ES-I3 (cell line): ENCODE data around the gene VAV3.

Source experiments
- H3K36me3 ChIP-seq: 2 replicates; pipeline ENCODE4 v1.6.1; 2013; ENCODE audit warnings: mild to moderate bottlenecking, low read length, control low read depth, moderate library complexity; ENCODE audit not compliant: insufficient read depth
- H3K4me1 ChIP-seq: 2 replicates; pipeline ENCODE4 v1.6.1; 2013; ENCODE audit warnings: mild to moderate bottlenecking, control low read depth, low read length; ENCODE audit not compliant: insufficient read depth
- H3K9ac ChIP-seq: 2 replicates; pipeline ENCODE4 v1.6.1; 2013; ENCODE audit warnings: low read depth, mild to moderate bottlenecking, low read length, moderate library complexity
- H3K9me3 ChIP-seq: 2 replicates; pipeline ENCODE4 v1.6.1; 2013; ENCODE audit warnings: mild to moderate bottlenecking, low read length, moderate library complexity; ENCODE audit not compliant: control insufficient read depth, insufficient read depth

Gene VAV3

GRCh38 chr1:107990606-107991005 is 25.6 kb upstream of the VAV3 start:
- Histone ChIP-seq H3K9me3 (no peaks in the 10 kb centered on the region; the same call in 1 of the 2 replicates), H3K36me3 (no peaks in the 10 kb centered on the region), H3K4me1 (no peaks in the 10 kb centered on the region), H3K9ac (no peak overlapping the region)

GRCh38 chr1:107981277-107981676 is 16.3 kb upstream of the VAV3 start:
- Histone ChIP-seq H3K9ac (no peak overlapping the region), H3K9me3 (no peaks in the 10 kb centered on the region), H3K36me3 (no peaks in the 10 kb centered on the region), H3K4me1 (no peaks in the 10 kb centered on the region)

- Histone ChIP-seq H3K4me1 (no peaks in the 10 kb centered on the region), H3K36me3 (no peaks in the 10 kb centered on the region), H3K9ac (no peak overlapping the region), H3K9me3 (no peaks in the 10 kb centered on the region)
Measured at GRCh38 chr1:107979926-107980325, 14.9 kb upstream of the VAV3 start.

- Histone ChIP-seq H3K36me3 (no peaks in the 10 kb centered on the region), H3K9me3 (no peaks in the 10 kb centered on the region), H3K9ac (no peak overlapping the region), H3K4me1 (no peaks in the 10 kb centered on the region)
Measured at GRCh38 chr1:107979088-107979487, 14.1 kb upstream of the VAV3 start.

GRCh38 chr1:107976836-107977235 is 11.9 kb upstream of the VAV3 start:
- no peaks in the 10 kb centered on the region for H3K4me1 ChIP-seq
- H3K36me3 ChIP-seq = no peaks in the 10 kb centered on the region
- H3K9me3 ChIP-seq = no peaks in the 10 kb centered on the region
- H3K9ac ChIP-seq = no peak overlapping the region

GRCh38 chr1:107976431-107976830 is 11.5 kb upstream of the VAV3 start:
- no peaks in the 10 kb centered on the region for H3K36me3 ChIP-seq

GRCh38 chr1:107975851-107976250 is 10.9 kb upstream of the VAV3 start:
- no peaks in the 10 kb centered on the region for H3K36me3 ChIP-seq
- no peaks in the 10 kb centered on the region for H3K4me1 ChIP-seq

More at GRCh38 chr1:107976431-107976830, 11.5 kb upstream of the VAV3 start:
- Histone ChIP-seq H3K9ac (no peak overlapping the region), H3K4me1 (no peaks in the 10 kb centered on the region), H3K9me3 (no peaks in the 10 kb centered on the region)

GRCh38 chr1:107974090-107974489 is 9.1 kb upstream of the VAV3 start:
- Histone ChIP-seq H3K9ac (no peak overlapping the region), H3K36me3 (no peaks in the 10 kb centered on the region), H3K9me3 (no peaks in the 10 kb centered on the region), H3K4me1 (no peaks in the 10 kb centered on the region)

More at GRCh38 chr1:107975851-107976250, 10.9 kb upstream of the VAV3 start:
- H3K9me3 ChIP-seq = no peaks in the 10 kb centered on the region
- no peak overlapping the region for H3K9ac ChIP-seq

GRCh38 chr1:107972391-107973180 is 7.6 kb upstream of the VAV3 start:
- no peak overlapping the region for H3K9ac ChIP-seq
- no peaks in the 10 kb centered on the region for H3K36me3 ChIP-seq
- H3K9me3 ChIP-seq = no peaks in the 10 kb centered on the region
- 0 out of 2 replicates have a peak, but pooled peaks cover under 1% of the 10 kb centered on the region for H3K4me1 ChIP-seq

- Histone ChIP-seq H3K4me1 (peaks cover 12% of the 10 kb centered on the region; the same call in 1 of the 2 replicates), H3K9ac (no peak overlapping the region), H3K9me3 (no peaks in the 10 kb centered on the region), H3K36me3 (no peaks in the 10 kb centered on the region)
Measured at GRCh38 chr1:107966550-107966949, 1.6 kb upstream of the VAV3 start.

- H3K4me1 ChIP-seq = peaks cover 12% of the 10 kb centered on the region; the same call in 1 of the 2 replicates
- H3K36me3 ChIP-seq = no peaks in the 10 kb centered on the region
- no peaks in the 10 kb centered on the region for H3K9me3 ChIP-seq
- H3K9ac ChIP-seq = peak overlapping the region; percentile 70
Measured at GRCh38 chr1:107964336-107965109, 457 bp downstream of the VAV3 start.

- no peaks in the 10 kb centered on the region for H3K9me3 ChIP-seq
- H3K4me1 ChIP-seq = peaks cover 12% of the 10 kb centered on the region; the same call in 1 of the 2 replicates
- H3K36me3 ChIP-seq = no peaks in the 10 kb centered on the region
- peak overlapping the region; percentile 70; the same call in 1 of the 2 replicates for H3K9ac ChIP-seq
Measured at GRCh38 chr1:107963601-107964335, 1.2 kb downstream of the VAV3 start.

GRCh38 chr1:107963008-107963407 is 2.0 kb downstream of the VAV3 start:
- H3K36me3 ChIP-seq = no peaks in the 10 kb centered on the region
- H3K9ac ChIP-seq = peak overlapping the region; percentile 70; the same call in 1 of the 2 replicates
- H3K4me1 ChIP-seq = peaks cover 12% of the 10 kb centered on the region; the same call in 1 of the 2 replicates
- no peaks in the 10 kb centered on the region for H3K9me3 ChIP-seq

GRCh38 chr1:107954719-107955415 is 10.1 kb downstream of the VAV3 start:
- Histone ChIP-seq H3K36me3 (no peaks in the 10 kb centered on the region), H3K4me1 (peaks cover 7% of the 10 kb centered on the region; the same call in 1 of the 2 replicates)

More at GRCh38 chr1:107954719-107955415, 10.1 kb downstream of the VAV3 start:
- H3K9me3 ChIP-seq = no peaks in the 10 kb centered on the region
- no peak overlapping the region for H3K9ac ChIP-seq
